Activated CD8-positive, alpha-beta memory T cell treated with anti-CD3 and anti-CD28 coated beads for 24 hours (primary cell): ENCODE measurements around the gene ENDOD1.

ENCODE experiments used
- DNase-seq: peaks from one replicate; pipeline ENCODE4 v3.0.0-alpha.2; 2020

Gene ENDOD1

GRCh38 chr11:95144313-95145235 lies 54.9 kb downstream of the ENDOD1 start:
- no peak for DNase-seq

- DNase-seq: no peak
Measured at GRCh38 chr11:95145430-95146060, 55.9 kb downstream of the ENDOD1 start.

GRCh38 chr11:95147364-95147905 lies 57.8 kb downstream of the ENDOD1 start:
- no peak for DNase-seq

GRCh38 chr11:95148406-95148805 lies 58.8 kb downstream of the ENDOD1 start:
- no peak for DNase-seq

- no peak for DNase-seq
Measured at GRCh38 chr11:95148938-95149337, 59.3 kb downstream of the ENDOD1 start.

GRCh38 chr11:95149651-95150364 lies 60.2 kb downstream of the ENDOD1 start:
- DNase-seq: no peak

- peak; percentile 94 for DNase-seq
Measured at GRCh38 chr11:95150956-95151684, 61.5 kb downstream of the ENDOD1 start.

GRCh38 chr11:95152876-95153856 lies 63.5 kb downstream of the ENDOD1 start:
- DNase-seq: peak; percentile 65

GRCh38 chr11:95153857-95154246 lies 64.2 kb downstream of the ENDOD1 start:
- no peak for DNase-seq

- peak; percentile 74 for DNase-seq
Measured at GRCh38 chr11:95154514-95154913, 64.9 kb downstream of the ENDOD1 start.

GRCh38 chr11:95155385-95155784 lies 65.7 kb downstream of the ENDOD1 start:
- no peak for DNase-seq

- no peak for DNase-seq
Measured at GRCh38 chr11:95156133-95156721, 66.6 kb downstream of the ENDOD1 start.

GRCh38 chr11:95156916-95157541 lies 67.4 kb downstream of the ENDOD1 start:
- no peak for DNase-seq

- DNase-seq: no peak
Measured at GRCh38 chr11:95157824-95158223, 68.2 kb downstream of the ENDOD1 start.

- DNase-seq: no peak
Measured at GRCh38 chr11:95161248-95161647, 71.6 kb downstream of the ENDOD1 start.

- no peak for DNase-seq
Measured at GRCh38 chr11:95163106-95163505, 73.5 kb downstream of the ENDOD1 start.

GRCh38 chr11:95165638-95166037 lies 76.0 kb downstream of the ENDOD1 start:
- DNase-seq: no peak

- no peak for DNase-seq
Measured at GRCh38 chr11:95166781-95167180, 77.1 kb downstream of the ENDOD1 start.

- DNase-seq: no peak
Measured at GRCh38 chr11:95170294-95170693, 80.6 kb downstream of the ENDOD1 start.

- DNase-seq: no peak
Measured at GRCh38 chr11:95175818-95176380, 86.3 kb downstream of the ENDOD1 start.
